GOT3 (cell line): ENCODE measurements around the gene CALML3.

Experiments used
- DNase-seq: peaks from one replicate; lab custom pipeline; 2025; ENCODE audit warnings: mixed read lengths; lab: John Stamatoyannopoulos, UW

CALML3 gene

DNA sequence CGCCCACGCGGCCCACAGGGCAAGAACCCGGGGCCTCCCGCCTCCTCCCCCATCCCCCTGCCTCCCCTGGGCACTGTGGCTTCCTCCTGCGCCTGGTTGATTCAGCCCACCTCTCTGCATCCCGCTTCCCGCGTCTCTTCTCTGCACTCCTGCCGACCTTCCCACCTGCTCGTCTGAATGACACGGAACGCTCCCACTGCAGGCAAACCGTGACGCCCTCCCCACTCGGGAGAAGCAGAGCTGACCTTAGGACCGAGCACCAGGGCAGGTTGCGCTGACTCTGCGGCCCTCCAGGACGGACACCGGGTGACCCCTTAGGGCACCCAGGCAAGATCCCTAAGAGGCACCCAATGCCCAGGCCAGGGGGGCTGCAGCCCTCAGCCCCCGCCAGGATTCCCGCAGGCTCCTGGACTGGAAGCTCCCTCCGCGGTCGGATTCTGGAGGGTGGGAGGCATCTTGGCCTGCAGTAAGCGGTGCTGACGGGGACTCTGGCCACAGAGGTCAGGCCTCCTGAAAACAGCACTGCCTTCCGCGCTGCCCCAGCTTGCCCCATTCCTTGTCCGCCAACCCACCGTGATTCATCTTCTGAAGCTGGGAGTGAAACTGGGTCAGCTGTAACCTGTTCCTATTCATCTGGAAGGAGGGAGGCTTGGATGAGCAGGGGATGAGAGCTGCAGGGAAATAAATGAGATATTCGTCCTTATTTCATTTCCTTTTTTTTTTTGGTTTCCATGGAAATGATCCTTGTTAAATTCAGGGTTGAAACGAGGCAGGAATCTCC is 990 bp downstream of the CALML3 start:
- no peak for DNase-seq

- no peak for DNase-seq
Measured at GRCh38 chr10:5526691-5527331, 2.0 kb downstream of the CALML3 start.

- DNase-seq, result no peak
Measured at GRCh38 chr10:5527332-5528200, 2.8 kb downstream of the CALML3 start.

DNA sequence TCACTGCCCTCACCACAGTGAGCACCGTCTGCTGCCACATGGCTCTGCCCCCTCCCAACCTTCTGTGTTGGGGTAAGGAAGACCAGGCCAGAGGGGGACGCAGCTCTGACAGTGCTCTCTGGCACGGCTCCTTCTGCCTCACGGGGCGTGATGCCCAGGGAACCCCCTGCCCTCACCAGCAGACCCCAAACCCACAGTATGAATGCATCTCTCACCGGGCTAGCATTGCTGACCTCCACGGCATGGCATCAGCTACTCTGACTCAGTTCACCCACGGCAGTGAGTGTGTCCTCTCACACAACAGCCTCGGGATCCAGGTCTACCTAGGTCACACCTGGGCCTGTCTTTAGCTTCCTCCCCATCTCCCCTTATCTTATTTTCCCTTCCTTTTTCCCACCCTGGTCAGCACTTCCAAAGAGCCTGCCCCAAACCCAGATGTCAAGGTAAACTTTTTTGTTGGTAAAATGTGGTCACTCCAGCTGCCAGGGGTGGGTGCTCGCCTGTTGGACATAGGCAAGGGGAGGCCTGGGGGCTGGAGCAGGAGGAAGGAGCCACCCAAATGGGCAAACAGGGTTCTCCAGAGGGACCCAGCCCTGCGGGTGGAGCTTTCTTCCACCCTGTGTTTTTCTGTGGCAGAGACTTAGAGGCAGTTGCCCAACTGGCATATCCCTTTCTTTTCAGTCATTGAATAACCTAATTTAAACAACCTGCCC is 4.4 kb downstream of the CALML3 start:
- DNase-seq, result no peak

GRCh38 chr10:5529702-5530411 is 5.1 kb downstream of the CALML3 start:
- DNase-seq, result no peak

DNA sequence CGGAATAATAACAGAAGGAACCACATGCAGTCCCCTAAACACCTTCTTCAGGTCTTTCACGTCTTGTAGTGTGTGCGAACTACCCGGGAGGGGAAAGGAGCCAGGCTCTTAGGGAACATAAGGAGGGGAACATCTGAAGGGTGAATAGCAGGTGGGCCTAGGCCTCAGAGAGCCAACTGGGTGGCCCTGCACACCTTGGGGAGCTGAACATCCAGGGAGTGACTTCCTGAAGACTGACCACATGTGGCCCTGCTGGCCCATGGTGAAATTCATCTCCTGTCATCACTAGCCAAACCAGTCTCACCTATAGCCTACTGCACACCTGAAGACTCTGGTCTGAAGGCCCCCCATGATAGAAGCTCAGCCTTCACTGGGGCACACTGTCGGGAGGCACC is 5.6 kb downstream of the CALML3 start:
- no peak for DNase-seq

GRCh38 chr10:5530846-5531557 is 6.2 kb downstream of the CALML3 start:
- DNase-seq, result no peak

DNA sequence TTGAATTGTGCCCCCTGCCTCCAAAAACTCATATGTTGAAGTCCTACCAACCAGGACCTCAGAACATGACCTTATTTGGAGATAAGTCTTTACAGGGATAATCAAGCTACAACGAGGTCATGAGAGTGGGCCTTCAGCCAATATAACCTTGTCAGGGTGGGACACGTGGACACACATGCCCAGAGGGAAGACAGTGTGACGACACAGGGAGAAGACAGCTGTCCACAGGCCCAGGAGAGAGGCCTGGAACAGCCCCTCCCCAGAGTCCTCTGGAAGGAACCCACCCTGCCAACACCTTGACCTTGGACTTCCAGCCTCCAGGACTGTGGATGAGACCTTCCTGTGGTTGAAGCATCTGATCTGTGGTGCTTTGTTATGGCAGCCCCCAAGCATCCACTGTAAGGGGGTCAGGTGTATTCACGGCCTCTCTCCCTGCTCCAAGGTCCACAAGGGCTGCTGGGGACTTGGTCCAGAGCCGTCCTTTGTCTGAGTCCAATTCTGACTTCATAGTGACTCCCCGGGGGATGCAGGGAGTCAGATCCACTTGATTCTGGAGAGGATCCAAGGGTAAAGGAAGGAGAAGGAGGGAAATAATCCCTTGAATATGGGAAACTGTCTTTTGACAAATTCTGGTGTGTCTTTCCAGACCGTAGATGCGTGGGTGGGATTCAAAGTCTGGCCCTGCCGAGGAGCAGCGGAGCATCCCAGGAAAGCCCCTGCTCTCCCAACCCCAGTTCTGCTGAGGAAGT is 7.0 kb downstream of the CALML3 start:
- no peak for DNase-seq

- DNase-seq, result no peak
Measured at GRCh38 chr10:5532307-5532605, 7.5 kb downstream of the CALML3 start.

- no peak for DNase-seq
Measured at GRCh38 chr10:5532618-5533097, 7.9 kb downstream of the CALML3 start.

GRCh38 chr10:5533098-5533731 is 8.5 kb downstream of the CALML3 start:
- DNase-seq, result no peak

- no peak for DNase-seq
Measured at GRCh38 chr10:5534051-5534821, 9.5 kb downstream of the CALML3 start.

DNA sequence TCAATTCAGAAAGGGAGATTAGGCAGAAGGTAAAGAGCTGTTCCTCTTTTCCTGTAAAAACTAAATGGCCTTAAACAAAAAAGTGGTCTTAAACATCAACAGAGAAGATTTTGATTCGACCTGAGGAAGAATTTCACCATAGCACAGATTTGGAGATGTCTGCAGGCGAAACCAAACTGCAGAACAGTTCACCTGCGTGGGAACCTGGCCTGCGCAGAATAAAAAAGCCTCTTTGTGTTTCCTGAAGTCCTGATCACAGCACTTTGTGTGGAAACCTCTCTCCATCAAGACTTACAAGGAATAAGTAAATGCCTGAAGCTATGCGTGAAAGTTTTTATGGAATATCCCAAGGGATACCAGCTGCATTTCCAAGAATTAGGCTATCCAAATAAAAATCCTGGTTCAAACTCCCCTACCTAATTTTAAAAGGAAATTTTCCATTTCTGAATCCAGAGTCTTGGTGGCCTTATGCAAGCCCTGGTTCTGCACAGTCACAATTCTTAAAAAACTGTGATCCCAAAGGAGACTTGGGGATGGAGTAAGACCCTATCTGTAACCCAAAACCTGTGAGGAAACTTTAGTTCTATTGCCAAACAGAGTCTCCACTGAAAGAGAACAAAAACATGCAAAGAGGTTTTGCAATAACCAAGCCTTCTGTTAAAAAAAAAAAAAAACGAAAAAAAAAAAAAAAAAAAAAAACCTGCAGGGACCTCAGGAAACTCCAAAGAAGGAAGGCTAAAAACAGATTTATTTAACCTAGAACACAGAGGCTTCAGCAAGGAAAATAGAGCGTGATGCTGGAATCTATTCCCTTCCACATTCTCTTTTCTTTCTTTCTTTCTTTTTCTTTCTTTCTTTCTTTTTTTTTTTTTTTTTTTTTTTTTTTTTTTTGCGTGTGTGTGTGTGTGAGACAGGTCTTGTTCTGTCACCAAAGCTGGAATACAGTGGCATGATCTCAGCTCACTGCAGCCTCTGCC is 10.4 kb downstream of the CALML3 start:
- no peak for DNase-seq

DNA sequence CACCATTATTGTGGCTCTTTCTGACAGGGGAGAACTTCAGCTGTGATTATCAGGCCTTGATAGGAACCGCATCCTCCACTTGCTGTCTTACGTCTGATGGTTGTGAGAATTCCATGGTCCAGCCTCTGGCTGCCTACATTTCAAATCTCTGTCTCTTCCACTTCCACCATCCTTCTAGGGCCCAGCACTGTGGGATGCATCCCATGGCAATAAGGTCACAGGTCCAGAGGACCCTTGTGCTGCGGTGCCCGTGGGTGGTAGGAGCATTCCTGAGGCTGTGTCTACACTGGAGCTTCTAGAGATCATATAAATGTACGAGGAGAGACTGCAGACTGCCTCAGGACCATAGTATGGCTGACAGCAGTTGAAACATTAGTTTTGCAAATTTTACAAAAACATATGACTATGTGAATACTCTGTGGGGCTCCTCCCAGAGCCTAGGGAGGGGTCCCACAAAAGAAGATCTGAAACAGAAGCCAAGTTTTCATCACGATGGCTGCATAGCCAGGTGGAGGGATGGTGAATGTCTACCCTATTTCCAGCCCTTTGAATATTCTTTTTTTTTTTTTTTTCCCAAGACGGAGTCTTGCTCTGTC is 11.8 kb downstream of the CALML3 start:
- no peak for DNase-seq

DNA sequence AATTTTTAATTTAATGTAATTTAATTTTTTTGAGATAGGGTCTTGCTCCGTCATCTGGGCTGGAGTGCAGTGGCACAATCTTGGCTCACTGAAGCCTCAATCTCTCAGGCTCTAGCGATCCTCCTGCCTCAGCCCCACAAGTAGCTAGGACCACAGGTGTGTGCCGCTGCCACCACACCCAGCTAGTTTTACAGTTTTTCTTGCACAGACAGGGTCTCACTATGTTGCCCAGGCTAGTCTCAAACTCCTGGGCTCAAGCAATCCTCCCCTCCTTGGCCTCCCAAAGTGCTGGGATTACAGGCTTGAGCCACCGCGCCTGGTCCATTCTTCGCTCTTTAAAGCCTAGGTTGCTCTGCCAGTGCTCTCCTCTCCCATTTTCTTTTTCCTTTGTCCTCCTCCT is 12.9 kb downstream of the CALML3 start:
- no peak for DNase-seq

DNA sequence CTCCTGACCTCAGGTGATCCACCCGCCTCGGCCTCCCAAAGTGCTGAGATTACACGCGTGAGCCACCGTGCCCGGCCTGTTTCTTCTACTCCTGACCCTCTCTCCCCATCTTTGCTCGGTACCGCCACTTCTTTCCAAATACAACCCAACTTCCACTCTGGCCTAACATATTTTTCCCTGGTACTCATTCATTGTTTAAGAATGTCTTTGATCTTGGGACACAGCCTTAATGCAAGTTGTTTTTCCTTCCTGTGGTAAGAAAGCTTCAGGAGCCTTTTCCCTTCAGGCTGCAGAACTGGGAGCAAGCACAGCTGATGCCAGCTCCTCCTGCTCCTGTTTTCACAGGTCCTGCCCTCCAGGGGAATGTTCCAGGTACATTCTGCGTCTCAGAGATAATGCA is 13.7 kb downstream of the CALML3 start:
- DNase-seq, result no peak
